Transverse colon (tissue), 4 donors: Measurements from ENCODE around the gene TNFRSF14. TPM values are rescaled to one million over a fixed set of nuclear protein-coding genes. Genes with fewer than 3 reads are reported as not detected.
"Not testable (repeated sequence)": the region's sequence is repeated elsewhere in the genome, so short reads cannot be mapped to it uniquely, and the experiment has no call there.

ENCODE experiments used
- DNase-seq: peaks from one replicate; pipeline ENCODE4 v3.0.0-alpha.2; 2019
- H3K27ac ChIP-seq, 4 donors: fragments of 200-600 bp; sonication (generic); 2 replicates each; pipeline ENCODE4 v1.5.1; 2016 to 2018; ENCODE audit warnings: inconsistent platforms in 4 of 4
- H3K27me3 ChIP-seq: fragments of 200-600 bp; sonication (generic); 2 replicates; pipeline ENCODE4 v1.5.1; 2017; ENCODE audit warnings: inconsistent platforms
- H3K36me3 ChIP-seq, 4 donors: fragments of 200-600 bp; sonication (generic); 2 replicates each; pipeline ENCODE4 v1.5.1; 2017 to 2019; ENCODE audit warnings: inconsistent platforms in 4 of 4
- H3K4me1 ChIP-seq, 4 donors: fragments of 200-600 bp; sonication (generic); 2 replicates each; pipeline ENCODE4 v1.5.1; 2017 to 2020; ENCODE audit warnings: inconsistent platforms in 4 of 4
- H3K4me3 ChIP-seq, 4 donors: fragments of 200-600 bp; sonication (generic); 1 replicate in 1 of 4; 2 replicates in 3 of 4; pipeline versions ENCODE4 v1.5.1 to v1.6.1; 2017 to 2019; ENCODE audit warnings: inconsistent platforms in 4 of 4
- H3K9me3 ChIP-seq, 2 donors: fragments of 200-600 bp; sonication (generic); 2 replicates each; pipeline ENCODE4 v1.5.1; 2017 to 2019; ENCODE audit warnings: inconsistent platforms in 2 of 2
- EP300 ChIP-seq: sonication (generic); formaldehyde crosslinking; IDR thresholded peaks from one replicate; pipeline ENCODE4 v1.6.1; 2017; ENCODE audit warnings: antibody characterized with exemption, low read depth
- POLR2A ChIP-seq: fragments of 450-650 bp; IDR thresholded peaks from one replicate; pipeline ENCODE4 v1.6.1; 2016; ENCODE audit warnings: antibody characterized with exemption, mild to moderate bottlenecking, moderate library complexity
- POLR2AphosphoS5 ChIP-seq, 3 donors: sonication (generic); formaldehyde crosslinking; IDR thresholded peaks; one replicate each; pipeline ENCODE4 v1.6.1; 2016; ENCODE audit warnings: antibody characterized with exemption in 3 of 3
- WGBS, 2 donors: methylation state at CpG; one replicate each; pipeline ENCODE4 v1.1.5; 2018; ENCODE audit warnings: low coverage in 1 of 2; 5-methylcytosine and 5-hydroxymethylcytosine counted together
- in situ Hi-C, 4 donors: fragments of 200-750 bp; cut with MboI; loops; one replicate each; pipeline versions ENCODE4 v1.15.0 to v1.15.1; 2017; ENCODE audit warnings: low sequenced_read_pairs in 3 of 4, low pct_ligation_motif_present in 1 of 4, low pct_unique_long_range_greater_than_20kb in 1 of 4
- intact Hi-C: fragments of 100-400 bp; cut with DNase I; formaldehyde crosslinking; loops from one replicate; pipeline ENCODE4 v1.15.1; 2023; ENCODE audit warnings: low total_unique reads
- total RNA-seq, 4 donors: library from RNA; depleted of rRNA; stranded (reverse); fragments of >200 nt; gene quantifications; one replicate each; pipeline ENCODE4 v1.1.0, GENCODE V29; 2016
- TF ChIP-seq, protein P1 (sequence below), 5 experiments: fragments of 200-600 bp in 3 of 5; fragments of 450-650 bp in 2 of 5; sonication (generic) in 3 of 5; IDR thresholded peaks; 1 replicate in 2 of 5; 2 replicates in 3 of 5; pipeline ENCODE4 v1.5.1; 2016 to 2017; ENCODE audit warnings: antibody characterized with exemption in 5 of 5, inconsistent platforms in 3 of 5, mild to moderate bottlenecking in 2 of 5, moderate library complexity in 1 of 5

TNFRSF14 gene
- total RNA-seq, 4 donors from 2014 or later = 178 to 758 (median 278) TPM

DNA sequence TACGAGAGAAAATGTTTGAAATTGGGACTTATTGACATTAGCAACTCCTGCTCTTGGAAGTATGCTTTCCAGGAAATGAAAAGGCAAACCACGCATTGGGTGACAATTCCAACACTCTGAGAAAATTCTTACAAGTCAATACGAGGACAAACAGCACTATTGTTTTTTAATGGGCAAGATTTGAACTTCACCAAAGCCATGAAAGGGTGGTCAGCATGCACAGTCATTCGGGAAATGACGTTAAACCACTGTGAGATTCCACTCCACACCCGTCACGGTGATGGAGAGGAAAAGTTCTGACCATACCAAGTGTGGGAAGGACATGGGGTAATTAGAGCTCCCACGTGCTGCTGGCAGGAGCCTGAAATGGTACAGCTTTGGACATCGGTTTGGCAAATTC is 18.2 kb downstream of the TNFRSF14 start:
- 77 to 89% methylated on average over 7 to 9 of the region's 9 CpGs for WGBS, 2 donors
- no peak for DNase-seq

DNA sequence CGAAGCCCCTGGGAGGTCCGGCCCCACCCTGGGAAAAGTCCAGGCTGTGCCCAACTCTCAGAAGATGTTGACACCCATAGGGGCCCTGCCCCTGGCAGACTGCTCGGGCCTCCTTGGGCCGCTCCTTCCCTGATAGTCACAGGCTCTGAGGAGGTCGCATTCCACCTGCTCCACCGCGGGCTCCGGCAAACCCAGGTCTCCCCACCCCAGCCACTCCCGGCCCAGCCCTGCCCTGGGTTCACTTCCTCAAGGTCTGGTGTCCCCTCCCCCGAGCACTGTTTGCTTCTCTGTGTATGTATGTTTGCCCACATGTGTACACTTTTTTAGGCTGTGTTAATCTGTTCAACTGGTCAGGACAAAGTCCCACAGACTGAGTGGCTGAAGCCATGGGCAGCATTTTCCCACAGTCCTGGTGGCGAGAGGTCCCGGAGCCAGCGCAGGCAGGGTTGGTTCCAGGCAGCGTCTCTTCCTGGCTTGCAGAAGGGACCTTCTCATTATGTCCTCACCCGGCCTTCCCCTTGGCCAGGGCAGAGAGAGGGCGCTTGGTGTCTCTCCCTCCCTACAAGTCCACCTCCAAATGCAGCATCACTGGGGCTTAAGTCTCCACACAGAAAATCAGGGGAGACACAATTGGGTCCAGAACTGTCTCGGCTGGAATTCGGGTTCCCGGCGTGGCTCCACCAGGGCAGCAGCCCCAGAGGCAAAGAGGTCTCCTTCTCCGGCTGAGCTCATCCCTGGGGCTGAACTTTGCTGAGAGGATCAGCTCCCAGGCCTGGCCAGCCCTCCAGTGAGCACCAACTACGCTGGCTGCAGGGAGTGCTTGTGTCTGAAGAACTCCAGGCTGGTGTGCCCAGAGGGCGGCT is 19.9 kb downstream of the TNFRSF14 start:
- H3K27ac ChIP-seq = peak overlapping the region; percentile 90 to 94 (median 92)
- in situ Hi-C loops = no loop called here

More for the DNA sequence above, 18.2 kb downstream of the TNFRSF14 start:
- TF ChIP-seq, protein P1, sequence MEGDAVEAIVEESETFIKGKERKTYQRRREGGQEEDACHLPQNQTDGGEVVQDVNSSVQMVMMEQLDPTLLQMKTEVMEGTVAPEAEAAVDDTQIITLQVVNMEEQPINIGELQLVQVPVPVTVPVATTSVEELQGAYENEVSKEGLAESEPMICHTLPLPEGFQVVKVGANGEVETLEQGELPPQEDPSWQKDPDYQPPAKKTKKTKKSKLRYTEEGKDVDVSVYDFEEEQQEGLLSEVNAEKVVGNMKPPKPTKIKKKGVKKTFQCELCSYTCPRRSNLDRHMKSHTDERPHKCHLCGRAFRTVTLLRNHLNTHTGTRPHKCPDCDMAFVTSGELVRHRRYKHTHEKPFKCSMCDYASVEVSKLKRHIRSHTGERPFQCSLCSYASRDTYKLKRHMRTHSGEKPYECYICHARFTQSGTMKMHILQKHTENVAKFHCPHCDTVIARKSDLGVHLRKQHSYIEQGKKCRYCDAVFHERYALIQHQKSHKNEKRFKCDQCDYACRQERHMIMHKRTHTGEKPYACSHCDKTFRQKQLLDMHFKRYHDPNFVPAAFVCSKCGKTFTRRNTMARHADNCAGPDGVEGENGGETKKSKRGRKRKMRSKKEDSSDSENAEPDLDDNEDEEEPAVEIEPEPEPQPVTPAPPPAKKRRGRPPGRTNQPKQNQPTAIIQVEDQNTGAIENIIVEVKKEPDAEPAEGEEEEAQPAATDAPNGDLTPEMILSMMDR (IDR thresholded peaks at IDR 0.05) = no peak
- TF ChIP-seq EP300 (no peak), POLR2A (no peak), POLR2AphosphoS5 (IDR thresholded peaks at IDR 0.05) (no peak)
- Histone ChIP-seq H3K27ac (peak overlapping the region in 2 of 4 donors; percentile 4 to 93), H3K36me3 (no peaks in the 10 kb centered on the region), H3K27me3 (no peaks in the 10 kb centered on the region), H3K4me3 (no peak overlapping the region), H3K4me1 (peaks cover 16 to 35% (median 24%) of the 10 kb centered on the region in 4 donors), H3K9me3 (peaks cover 6 to 7% of the 10 kb centered on the region in 2 donors)
- intact Hi-C loops = no loop called here
- in situ Hi-C loops = loop anchor here in 1 of 4 donors (25.0 kb wide), 1 partner anchor 162 kb away; the partner anchor contains the start of gene PEX10

DNA sequence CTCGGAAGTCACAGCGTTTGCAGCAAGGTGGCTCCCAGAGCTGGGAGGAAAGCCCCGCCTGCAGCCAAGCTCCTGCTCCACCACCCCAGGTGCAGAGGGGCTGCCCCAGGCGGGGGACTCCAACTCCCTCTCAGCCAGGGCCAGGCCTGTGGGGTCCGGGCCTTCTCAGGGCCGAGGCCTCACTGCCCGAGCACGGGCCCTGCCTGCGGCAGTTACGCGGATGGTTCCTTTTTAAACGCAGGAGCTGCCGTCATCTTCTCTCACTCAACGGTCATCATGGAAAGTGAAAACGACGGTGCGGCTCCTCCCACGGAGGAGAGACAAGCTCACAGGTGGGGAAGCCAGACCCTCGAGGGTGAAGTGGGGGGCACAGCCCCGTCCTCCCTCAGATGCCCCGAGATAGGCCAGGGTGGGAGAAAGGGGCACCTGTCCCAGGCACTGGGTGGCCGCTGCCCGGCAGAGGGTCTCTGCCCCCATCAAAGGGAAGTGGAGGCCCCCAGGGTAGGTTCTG is 21.4 kb downstream of the TNFRSF14 start:
- H3K36me3 ChIP-seq, DNase-seq, H3K9me3 ChIP-seq, H3K27me3 ChIP-seq, in situ Hi-C loops, intact Hi-C loops: not testable (repeated sequence)
- H3K4me1 ChIP-seq = peaks cover 16 to 35% (median 24%) of the 10 kb centered on the region in 4 donors
- 51% methylated on average over 18 of the region's 23 CpGs; no CpG with 5 or more reads in 1 of the 2 donors for WGBS, 2 donors
- peak overlapping the region; percentile 90 to 95 (median 94) for H3K27ac ChIP-seq
- H3K4me3 ChIP-seq = peak overlapping the region in 3 of 4 donors; percentile 29 to 48 (median 34)

More for the DNA sequence above, 19.9 kb downstream of the TNFRSF14 start:
- no peaks in the 10 kb centered on the region for H3K36me3 ChIP-seq
- DNase-seq = peak; percentile 94
- TF ChIP-seq, protein P1 (IDR thresholded peaks at IDR 0.05) = no peak
- TF ChIP-seq EP300 (peak; percentile 16), POLR2A (peak; percentile 60), POLR2AphosphoS5 (IDR thresholded peaks at IDR 0.05) (peak; percentile 9 to 65 (median 54))
- peaks cover 16 to 35% (median 24%) of the 10 kb centered on the region in 4 donors for H3K4me1 ChIP-seq
- peaks cover 6 to 7% of the 10 kb centered on the region in 2 donors for H3K9me3 ChIP-seq
- no peaks in the 10 kb centered on the region for H3K27me3 ChIP-seq
- 45% methylated on average over 23 of the region's 23 CpGs; no CpG with 5 or more reads in 1 of the 2 donors for WGBS, 2 donors
- peak overlapping the region in 2 of 4 donors; percentile 24 to 32 for H3K4me3 ChIP-seq
- intact Hi-C loops = no loop called here

DNA sequence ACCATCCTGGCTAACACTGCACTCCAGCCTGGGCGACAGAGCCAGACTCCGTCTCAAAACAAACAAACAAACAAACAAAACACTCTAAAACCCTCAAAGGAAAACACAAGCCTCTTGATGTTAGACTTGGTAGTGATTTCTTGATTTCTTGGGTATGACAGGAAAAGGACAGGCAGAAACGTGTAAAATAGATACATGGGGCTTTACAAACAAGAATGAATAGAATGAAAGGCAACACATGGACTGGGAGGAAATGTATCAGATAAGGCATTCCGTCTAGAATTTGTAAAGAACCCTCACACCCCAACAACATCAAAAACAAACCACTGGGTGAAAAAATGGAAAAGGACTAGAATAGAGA is 22.6 kb downstream of the TNFRSF14 start:
- Histone ChIP-seq H3K27me3 (no peaks in the 10 kb centered on the region), H3K9me3 (peaks cover 0 to under 1% of the 10 kb centered on the region in 2 donors), H3K4me3 (peak overlapping the region in 2 of 4 donors; percentile 29 to 48), H3K36me3 (no peaks in the 10 kb centered on the region), H3K27ac (peak overlapping the region; percentile 90 to 95 (median 94)), H3K4me1 (peaks cover 16 to 42% (median 24%) of the 10 kb centered on the region in 4 donors)
- TF ChIP-seq POLR2A = no peak
- TF ChIP-seq POLR2AphosphoS5 (IDR thresholded peaks at IDR 0.05) = no peak
- no peak for TF ChIP-seq EP300
- TF ChIP-seq, protein P1 (IDR thresholded peaks at IDR 0.05) = no peak
- 38 to 42% methylated on average over 3 to 4 of the region's 4 CpGs for WGBS, 2 donors
- intact Hi-C loops (no loop called here), in situ Hi-C loops (no loop called here)
- DNase-seq = no peak
